Ammon's horn (tissue), 1 donor: ENCODE results near the gene ULK4.
"Not testable (repeated sequence)": the region's sequence is repeated elsewhere in the genome, so short reads cannot be mapped to it uniquely, and the experiment has no call there.

Experiments used
- DNase-seq: peaks from one replicate; pipeline ENCODE4 v3.0.0-alpha.2; 2016; ENCODE audit warnings: low spot score

ULK4 gene

GRCh38 chr3:41768363-41768762, 193.5 kb downstream of the ULK4 start:
- DNase-seq, result peak; percentile 7

GRCh38 chr3:41762867-41763266, 199.0 kb downstream of the ULK4 start:
- DNase-seq, result not testable (repeated sequence)

- no peak for DNase-seq
These were observed 208.3 kb downstream of the ULK4 start for GRCh38 chr3:41753651-41754050.

GRCh38 chr3:41751597-41751996, 210.3 kb downstream of the ULK4 start:
- no peak for DNase-seq

- no peak for DNase-seq
These were observed 211.9 kb downstream of the ULK4 start for GRCh38 chr3:41749988-41750387.

- no peak for DNase-seq
These were observed 215.7 kb downstream of the ULK4 start for GRCh38 chr3:41746215-41746614.

- DNase-seq, result no peak
These were observed 219.8 kb downstream of the ULK4 start for GRCh38 chr3:41742121-41742520.

GRCh38 chr3:41740374-41740886, 221.5 kb downstream of the ULK4 start:
- DNase-seq, result no peak

- DNase-seq, result no peak
These were observed 235.0 kb downstream of the ULK4 start for GRCh38 chr3:41726891-41727290.

- DNase-seq, result no peak
These were observed 244.3 kb downstream of the ULK4 start for GRCh38 chr3:41717641-41718040.

- no peak for DNase-seq
These were observed 245.4 kb downstream of the ULK4 start for GRCh38 chr3:41716471-41716870.

- no peak for DNase-seq
These were observed 246.5 kb downstream of the ULK4 start for GRCh38 chr3:41715376-41715775.

GRCh38 chr3:41711651-41712050, 250.3 kb downstream of the ULK4 start:
- no peak for DNase-seq

GRCh38 chr3:41710646-41711388, 251.1 kb downstream of the ULK4 start:
- no peak for DNase-seq

- DNase-seq, result not testable (repeated sequence)
These were observed 252.7 kb downstream of the ULK4 start for GRCh38 chr3:41709213-41709612.

- no peak for DNase-seq
These were observed 253.7 kb downstream of the ULK4 start for GRCh38 chr3:41708176-41708575.

- DNase-seq, result no peak
These were observed 256.0 kb downstream of the ULK4 start for GRCh38 chr3:41705893-41706292.

- DNase-seq, result no peak
These were observed 260.7 kb downstream of the ULK4 start for GRCh38 chr3:41701191-41701698.

- no peak for DNase-seq
These were observed 261.7 kb downstream of the ULK4 start for GRCh38 chr3:41700155-41700554.

- no peak for DNase-seq
These were observed 263.0 kb downstream of the ULK4 start for GRCh38 chr3:41698898-41699297.

- DNase-seq, result no peak
These were observed 264.2 kb downstream of the ULK4 start for GRCh38 chr3:41697702-41698101.

- DNase-seq, result not testable (repeated sequence)
These were observed 266.1 kb downstream of the ULK4 start for GRCh38 chr3:41695806-41696205.

- DNase-seq, result no peak
These were observed 268.1 kb downstream of the ULK4 start for GRCh38 chr3:41693799-41694198.
